SK-N-SH treated with all-trans-retinoic acid at 6 μM for 48 hours (cell line): ENCODE data around the gene MAML3.

Experiments
- BACH2 ChIP-seq: fragments of 250-450 bp; sonication (Bioruptor Pico); IDR thresholded peaks from 2 replicates; pipeline ENCODE4 v1.9.0; 2021; ENCODE audit warnings: mild to moderate bottlenecking, borderline replicate concordance
- ESRRG ChIP-seq: fragments of 250-450 bp; sonication (Bioruptor Pico); IDR thresholded peaks from 2 replicates; pipeline ENCODE4 v1.6.1; 2021; ENCODE audit warnings: mild to moderate bottlenecking
- ISL1 ChIP-seq: fragments of 250-450 bp; sonication (Bioruptor Pico); IDR thresholded peaks from 2 replicates; pipeline ENCODE4 v2.1.2; 2022; ENCODE audit warnings: mild to moderate bottlenecking, moderate library complexity
- PPARA ChIP-seq: fragments of 250-450 bp; sonication (Bioruptor Pico); IDR thresholded peaks from 2 replicates; pipeline ENCODE4 v1.5.0; 2020; ENCODE audit warnings: mild to moderate bottlenecking, borderline replicate concordance
- RARB ChIP-seq: fragments of 250-450 bp; sonication (Bioruptor Pico); IDR thresholded peaks from 2 replicates; pipeline ENCODE4 v1.8.0; 2021; ENCODE audit warnings: mild to moderate bottlenecking, moderate library complexity
- ZC3H10 ChIP-seq: fragments of 250-450 bp; sonication (Bioruptor Pico); IDR thresholded peaks from 2 replicates; pipeline ENCODE4 v1.5.1; 2021; ENCODE audit warnings: mild to moderate bottlenecking, moderate library complexity
- ZFP3 ChIP-seq: fragments of 250-450 bp; sonication (Bioruptor Pico); IDR thresholded peaks from 2 replicates; pipeline ENCODE4 v1.5.0; 2020; ENCODE audit warnings: mild to moderate bottlenecking, moderate library complexity
- ZFP30 ChIP-seq: fragments of 450-650 bp; formaldehyde crosslinking; IDR thresholded peaks from 2 replicates; pipeline ENCODE4 v1.5.0; 2022; ENCODE audit warnings: mild to moderate bottlenecking, moderate library complexity
- ZNF8 ChIP-seq: fragments of 450-650 bp; formaldehyde crosslinking; IDR thresholded peaks from 2 replicates; pipeline ENCODE4 v1.5.0; 2020; ENCODE audit warnings: mild to moderate bottlenecking, moderate library complexity
- TF ChIP-seq, protein P1 (sequence below): fragments of 250-450 bp; sonication (Bioruptor Pico); IDR thresholded peaks from 2 replicates; pipeline ENCODE4 v1.8.0; 2020; ENCODE audit warnings: mild to moderate bottlenecking, moderate library complexity, borderline replicate concordance
- TF ChIP-seq, protein P2 (sequence below): fragments of 250-450 bp; sonication (Bioruptor Pico); IDR thresholded peaks from 2 replicates; pipeline ENCODE4 v1.5.1; 2020; ENCODE audit warnings: low read depth, mild to moderate bottlenecking, moderate library complexity
- TF ChIP-seq, protein P3 (sequence below): fragments of 250-450 bp; sonication (Bioruptor Pico); IDR thresholded peaks from 2 replicates; pipeline ENCODE4 v1.8.0; 2021; ENCODE audit warnings: low read depth, mild to moderate bottlenecking, moderate library complexity, borderline replicate concordance

DNA sequence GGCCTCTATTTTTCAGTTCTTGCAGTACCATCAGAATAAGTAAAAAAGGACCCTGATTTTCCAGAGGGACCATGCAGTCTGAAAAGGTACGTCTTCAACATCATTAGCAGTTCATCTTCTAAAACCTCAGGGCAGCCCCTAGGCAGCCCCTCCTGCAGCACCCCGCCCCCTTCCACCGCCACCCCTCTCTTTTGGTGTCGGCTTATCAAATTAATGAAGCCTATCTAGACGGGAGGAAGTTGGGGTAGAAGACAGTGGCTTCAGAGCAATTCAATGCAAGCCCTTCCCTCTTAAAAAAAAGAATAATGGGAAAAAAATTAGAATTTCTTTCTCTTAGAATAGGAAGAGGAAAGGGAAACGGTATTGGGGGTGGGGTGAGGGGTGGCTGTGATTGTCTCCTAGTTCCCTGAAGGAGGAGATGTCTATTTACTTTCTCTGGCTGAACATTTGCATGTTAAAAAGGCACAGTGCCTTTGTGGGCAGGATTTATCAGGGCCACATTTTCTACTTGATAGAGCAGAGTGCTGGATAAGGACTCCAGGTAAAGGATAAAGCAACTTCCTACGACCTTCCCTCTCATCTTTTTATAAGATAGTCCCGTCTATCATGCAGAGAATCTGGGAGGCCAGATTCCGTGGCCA, 329.0 kb downstream of the MAML3 start:
- TF ChIP-seq ZC3H10 (CRISPR knock-in tag) (no peak), ZFP3 (CRISPR knock-in tag) (no peak), ZFP30 (CRISPR knock-in tag) (no peak), BACH2 (CRISPR knock-in tag) (no peak), RARB (CRISPR knock-in tag) (no peak), ESRRG (CRISPR knock-in tag) (no peak), ISL1 (CRISPR knock-in tag) (no peak), PPARA (CRISPR knock-in tag) (no peak), ZNF8 (CRISPR knock-in tag) (no peak)
- TF ChIP-seq, protein P1, sequence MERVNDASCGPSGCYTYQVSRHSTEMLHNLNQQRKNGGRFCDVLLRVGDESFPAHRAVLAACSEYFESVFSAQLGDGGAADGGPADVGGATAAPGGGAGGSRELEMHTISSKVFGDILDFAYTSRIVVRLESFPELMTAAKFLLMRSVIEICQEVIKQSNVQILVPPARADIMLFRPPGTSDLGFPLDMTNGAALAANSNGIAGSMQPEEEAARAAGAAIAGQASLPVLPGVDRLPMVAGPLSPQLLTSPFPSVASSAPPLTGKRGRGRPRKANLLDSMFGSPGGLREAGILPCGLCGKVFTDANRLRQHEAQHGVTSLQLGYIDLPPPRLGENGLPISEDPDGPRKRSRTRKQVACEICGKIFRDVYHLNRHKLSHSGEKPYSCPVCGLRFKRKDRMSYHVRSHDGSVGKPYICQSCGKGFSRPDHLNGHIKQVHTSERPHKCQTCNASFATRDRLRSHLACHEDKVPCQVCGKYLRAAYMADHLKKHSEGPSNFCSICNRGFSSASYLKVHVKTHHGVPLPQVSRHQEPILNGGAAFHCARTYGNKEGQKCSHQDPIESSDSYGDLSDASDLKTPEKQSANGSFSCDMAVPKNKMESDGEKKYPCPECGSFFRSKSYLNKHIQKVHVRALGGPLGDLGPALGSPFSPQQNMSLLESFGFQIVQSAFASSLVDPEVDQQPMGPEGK (CRISPR knock-in tag), result no peak
- TF ChIP-seq, protein P2, sequence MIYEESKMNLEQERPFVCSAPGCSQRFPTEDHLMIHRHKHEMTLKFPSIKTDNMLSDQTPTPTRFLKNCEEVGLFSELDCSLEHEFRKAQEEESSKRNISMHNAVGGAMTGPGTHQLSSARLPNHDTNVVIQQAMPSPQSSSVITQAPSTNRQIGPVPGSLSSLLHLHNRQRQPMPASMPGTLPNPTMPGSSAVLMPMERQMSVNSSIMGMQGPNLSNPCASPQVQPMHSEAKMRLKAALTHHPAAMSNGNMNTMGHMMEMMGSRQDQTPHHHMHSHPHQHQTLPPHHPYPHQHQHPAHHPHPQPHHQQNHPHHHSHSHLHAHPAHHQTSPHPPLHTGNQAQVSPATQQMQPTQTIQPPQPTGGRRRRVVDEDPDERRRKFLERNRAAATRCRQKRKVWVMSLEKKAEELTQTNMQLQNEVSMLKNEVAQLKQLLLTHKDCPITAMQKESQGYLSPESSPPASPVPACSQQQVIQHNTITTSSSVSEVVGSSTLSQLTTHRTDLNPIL, result no peak
- TF ChIP-seq, protein P3, sequence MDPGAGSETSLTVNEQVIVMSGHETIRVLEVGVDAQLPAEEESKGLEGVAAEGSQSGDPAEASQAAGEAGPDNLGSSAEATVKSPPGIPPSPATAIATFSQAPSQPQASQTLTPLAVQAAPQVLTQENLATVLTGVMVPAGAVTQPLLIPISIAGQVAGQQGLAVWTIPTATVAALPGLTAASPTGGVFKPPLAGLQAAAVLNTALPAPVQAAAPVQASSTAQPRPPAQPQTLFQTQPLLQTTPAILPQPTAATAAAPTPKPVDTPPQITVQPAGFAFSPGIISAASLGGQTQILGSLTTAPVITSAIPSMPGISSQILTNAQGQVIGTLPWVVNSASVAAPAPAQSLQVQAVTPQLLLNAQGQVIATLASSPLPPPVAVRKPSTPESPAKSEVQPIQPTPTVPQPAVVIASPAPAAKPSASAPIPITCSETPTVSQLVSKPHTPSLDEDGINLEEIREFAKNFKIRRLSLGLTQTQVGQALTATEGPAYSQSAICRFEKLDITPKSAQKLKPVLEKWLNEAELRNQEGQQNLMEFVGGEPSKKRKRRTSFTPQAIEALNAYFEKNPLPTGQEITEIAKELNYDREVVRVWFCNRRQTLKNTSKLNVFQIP (CRISPR knock-in tag), result no peak
